Keratinocyte (primary cell): Measurements from ENCODE around the gene EEA1. TPM values are rescaled to one million over a fixed set of nuclear protein-coding genes. Genes with fewer than 3 reads are reported as not detected.

ENCODE experiments used
- DNase-seq: peaks from one replicate; pipeline ENCODE4 v3.0.0-alpha.2; 2011; ENCODE audit warnings: low read depth, missing footprints, low spot score
- FAIRE-seq: peaks from 2 replicates; lab custom pipeline; 2011; peaks lifted over from hg19 to GRCh38; lab: Jason Lieb, UNC
- H2AFZ ChIP-seq: 2 replicates; pipeline ENCODE4 v1.6.0; 2012; ENCODE audit warnings: low read length, control low read depth, inconsistent platforms; ENCODE audit not compliant: control insufficient read depth
- H3K27ac ChIP-seq: 2 replicates; pipeline ENCODE4 v1.5.1; 2011; ENCODE audit warnings: low read length; ENCODE audit not compliant: control insufficient read depth, insufficient read depth
- H3K27me3 ChIP-seq: 3 replicates; pipeline ENCODE4 v1.6.0; 2011; ENCODE audit warnings: low read length; ENCODE audit not compliant: control insufficient read depth, insufficient read depth; ENCODE audit errors: extremely low read depth
- H3K36me3 ChIP-seq, 2 experiments: 2 replicates in 1 of 2; 3 replicates in 1 of 2; pipeline ENCODE4 v1.5.1; 2011; ENCODE audit warnings: low read length in 2 of 2, mild to moderate bottlenecking in 1 of 2; ENCODE audit not compliant: control insufficient read depth in 2 of 2, insufficient read depth in 2 of 2; ENCODE audit errors: extremely low read depth in 1 of 2
- H3K4me1 ChIP-seq: 3 replicates; pipeline ENCODE4 v1.5.1; 2011; ENCODE audit warnings: low read length; ENCODE audit not compliant: control insufficient read depth, insufficient read depth; ENCODE audit errors: extremely low read depth
- H3K4me2 ChIP-seq: 3 replicates; pipeline ENCODE4 v1.6.0; 2011; ENCODE audit warnings: low read depth, low read length; ENCODE audit not compliant: control insufficient read depth, insufficient read depth; ENCODE audit errors: extremely low read depth
- H3K4me3 ChIP-seq, 3 experiments: fragments of 200-600 bp in 1 of 3; sonication (generic) in 1 of 3; 2 replicates in 2 of 3; 3 replicates in 1 of 3; pipeline ENCODE4 v1.5.1; 2011 to 2016; ENCODE audit warnings: low read length in 3 of 3, mild to moderate bottlenecking in 3 of 3, control low read depth in 2 of 3, inconsistent platforms in 1 of 3, low read depth in 1 of 3, mixed read lengths in 1 of 3, mixed run types in 1 of 3, moderate library complexity in 1 of 3; ENCODE audit not compliant: control insufficient read depth in 2 of 3, insufficient read depth in 2 of 3; ENCODE audit errors: extremely low read depth in 1 of 3
- H3K79me2 ChIP-seq: 2 replicates; pipeline ENCODE4 v1.6.0; 2012; ENCODE audit warnings: low read length; ENCODE audit not compliant: control insufficient read depth, insufficient read depth
- H3K9ac ChIP-seq: 3 replicates; pipeline ENCODE4 v1.6.0; 2011; ENCODE audit warnings: low read length; ENCODE audit not compliant: control insufficient read depth, insufficient read depth; ENCODE audit errors: extremely low read depth
- H3K9me1 ChIP-seq: 3 replicates; pipeline ENCODE4 v1.6.0; 2011; ENCODE audit warnings: low read length; ENCODE audit not compliant: control insufficient read depth, insufficient read depth; ENCODE audit errors: extremely low read depth
- H3K9me3 ChIP-seq: 2 replicates; pipeline ENCODE4 v1.5.1; 2012; ENCODE audit warnings: low read depth, low read length; ENCODE audit not compliant: control insufficient read depth
- H4K20me1 ChIP-seq: 3 replicates; pipeline ENCODE4 v1.6.0; 2011; ENCODE audit warnings: low read length; ENCODE audit not compliant: control insufficient read depth, insufficient read depth; ENCODE audit errors: extremely low read depth
- CTCF ChIP-seq, 3 experiments: IDR thresholded peaks in 1 of 3; conservative IDR thresholded peaks in 1 of 3; optimal IDR thresholded peaks in 1 of 3; 2 replicates in 2 of 3; 3 replicates in 1 of 3; pipeline versions ENCODE3 to v1.5.1; 2011; ENCODE audit warnings: low read length in 3 of 3, mild to moderate bottlenecking in 3 of 3, moderate library complexity in 2 of 3, control low read depth in 1 of 3, inconsistent platforms in 1 of 3; ENCODE audit not compliant: insufficient read depth in 2 of 3; ENCODE audit errors: extremely low read depth in 1 of 3
- EZH2 ChIP-seq: IDR thresholded peaks from one replicate; pipeline ENCODE4 v1.6.1; 2012; ENCODE audit warnings: inconsistent platforms, mild to moderate bottlenecking, low read length, moderate library complexity
- dilution Hi-C: fragments of 300-500 bp; cut with MboI; formaldehyde crosslinking; loops from one replicate; pipeline ENCODE4 v1.7.0; 2020; ENCODE audit warnings: low sequenced_read_pairs; ENCODE audit not compliant: extremely low pct_ligation_motif_present
- polyA plus RNA-seq, 5 experiments: library from polyadenylated mRNA; depleted of rRNA in 3 of 5; stranded (reverse) in 3 of 5; stranded (forward) in 1 of 5; unstranded in 1 of 5; fragments of >200 nt; gene quantifications; 1 replicate in 1 of 5; 2 replicates in 3 of 5; 3 replicates in 1 of 5; pipeline versions ENCODE4 v1.2.1 to v1.2.3, GENCODE V29; 2011 to 2012; ENCODE audit warnings: missing spikeins in 2 of 5, low read depth in 1 of 5, low replicate concordance in 1 of 5

Gene EEA1
- polyA plus RNA-seq, 1 donor (not counting 4 experiments of a cell fraction or from before 2014, with no cell fraction given), result 14.3 TPM

DNA sequence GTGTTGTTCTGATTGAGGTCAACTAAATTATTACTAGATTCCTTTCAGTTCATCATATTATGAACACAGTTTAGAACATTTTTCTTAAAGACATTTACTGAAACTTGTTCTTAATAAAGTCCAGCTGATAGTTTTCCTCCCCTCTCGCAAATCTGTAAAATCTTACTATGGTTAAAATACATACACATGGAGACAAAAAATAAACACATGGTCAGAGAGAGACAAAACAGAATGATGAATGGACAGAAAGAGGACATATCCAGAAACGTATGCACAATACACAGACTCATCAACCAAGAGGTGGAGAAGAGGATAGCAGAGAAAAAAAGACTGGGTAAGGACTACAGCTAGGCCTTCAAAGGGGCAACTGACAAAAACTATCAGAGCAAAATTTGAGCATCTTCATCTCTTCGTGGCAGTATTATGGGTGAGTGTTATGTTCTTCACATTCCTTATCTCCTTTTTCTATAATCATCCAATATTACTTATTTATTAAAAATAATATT is 38.4 kb downstream of the EEA1 start:
- no peak for FAIRE-seq
- Histone ChIP-seq H3K79me2 (peaks cover 28% of the 10 kb centered on the region), H3K9me3 (no peaks in the 10 kb centered on the region), H4K20me1 (no peaks in the 10 kb centered on the region), H3K4me3 (no peak overlapping the region), H3K36me3 (peaks cover 4% of the 10 kb centered on the region in 2 experiments), H3K9ac (no peak overlapping the region), H3K9me1 (no peaks in the 10 kb centered on the region), H3K4me1 (no peaks in the 10 kb centered on the region), H3K27me3 (no peaks in the 10 kb centered on the region), H2AFZ (no peak overlapping the region), H3K4me2 (no peak overlapping the region), H3K27ac (no peak overlapping the region)
- no peak for TF ChIP-seq EZH2
- TF ChIP-seq CTCF (optimal IDR thresholded peaks at IDR 0.05 in 1 of 3, IDR thresholded peaks at IDR 0.05 in 1 of 3, conservative IDR thresholded peaks at IDR 0.05 in 1 of 3; ENCODE audit: extremely low read depth in 1 of 3, insufficient read depth in 2 of 3, low read length in 3 of 3), result no peak
- dilution Hi-C loops, result no loop called here
- no peak for DNase-seq

GRCh38 chr12:92886131-92886530 is 43.0 kb downstream of the EEA1 start:
- Histone ChIP-seq H3K27ac (no peak overlapping the region), H2AFZ (no peak overlapping the region), H3K27me3 (no peaks in the 10 kb centered on the region), H3K9ac (no peak overlapping the region), H3K9me1 (no peaks in the 10 kb centered on the region), H3K9me3 (no peaks in the 10 kb centered on the region), H3K4me2 (no peak overlapping the region), H3K4me3 (no peak overlapping the region), H3K4me1 (no peaks in the 10 kb centered on the region), H3K36me3 (peaks cover 7% of the 10 kb centered on the region in 2 experiments), H3K79me2 (peaks cover 8% of the 10 kb centered on the region), H4K20me1 (no peaks in the 10 kb centered on the region)
- dilution Hi-C loops, result no loop called here
- no peak for TF ChIP-seq EZH2
- TF ChIP-seq CTCF (optimal IDR thresholded peaks at IDR 0.05 in 1 of 3, IDR thresholded peaks at IDR 0.05 in 1 of 3, conservative IDR thresholded peaks at IDR 0.05 in 1 of 3; ENCODE audit: extremely low read depth in 1 of 3, insufficient read depth in 2 of 3, low read length in 3 of 3), result no peak
- DNase-seq (no peak), FAIRE-seq (no peak)
